NT2/D1 (cell line): ENCODE data around the gene OSBPL3.
"Not testable (repeated sequence)": the region's sequence is repeated elsewhere in the genome, so short reads cannot be mapped to it uniquely, and the experiment has no call there.

Source experiments
- DNase-seq: peaks from one replicate; pipeline ENCODE4 v3.0.0-alpha.2; 2011; ENCODE audit warnings: low read depth, low spot score
- H3K27me3 ChIP-seq: 2 replicates; pipeline ENCODE4 v1.6.0; 2011; ENCODE audit warnings: mild to moderate bottlenecking; ENCODE audit not compliant: insufficient read length, insufficient read depth
- H3K36me3 ChIP-seq: 2 replicates; pipeline ENCODE4 v1.6.1; 2011; ENCODE audit warnings: mild to moderate bottlenecking, low read length, mixed read lengths; ENCODE audit not compliant: insufficient read depth, insufficient read length
- H3K4me1 ChIP-seq: 2 replicates; pipeline ENCODE4 v1.5.1; 2011; ENCODE audit not compliant: insufficient read depth, insufficient read length
- H3K4me3 ChIP-seq: 2 replicates; pipeline ENCODE4 v1.5.1; 2011; ENCODE audit warnings: low read depth; ENCODE audit not compliant: insufficient read length
- H3K9ac ChIP-seq: 2 replicates; pipeline ENCODE4 v1.6.0; 2011; ENCODE audit warnings: low read depth; ENCODE audit not compliant: insufficient read length
- H3K9me3 ChIP-seq: 2 replicates; pipeline ENCODE4 v1.5.1; 2011; ENCODE audit warnings: mild to moderate bottlenecking, low read length; ENCODE audit not compliant: insufficient read depth
- SUZ12 ChIP-seq: IDR thresholded peaks from 2 replicates; pipeline ENCODE4 v1.6.1; 2011; ENCODE audit not compliant: insufficient read length, insufficient read depth; ENCODE audit errors: extremely low read depth
- YY1 ChIP-seq: IDR thresholded peaks from 2 replicates; pipeline ENCODE4 v1.6.1; 2011; ENCODE audit not compliant: insufficient read length, insufficient read depth
- ZNF274 ChIP-seq: IDR thresholded peaks from 2 replicates; pipeline ENCODE4 v1.6.1; 2011; ENCODE audit warnings: mild to moderate bottlenecking, low read depth, low read length

The OSBPL3 gene

GRCh38 chr7:24795407-24795767, 184.6 kb downstream of the OSBPL3 start:
- no peaks in the 10 kb centered on the region for H3K4me1 ChIP-seq
- DNase-seq, result no peak
- H3K27me3 ChIP-seq, result no peaks in the 10 kb centered on the region
- H3K36me3 ChIP-seq, result peaks cover 5% of the 10 kb centered on the region
- H3K9me3 ChIP-seq, result no peaks in the 10 kb centered on the region
- no peak overlapping the region for H3K9ac ChIP-seq
- no peak overlapping the region for H3K4me3 ChIP-seq
- TF ChIP-seq SUZ12 (no peak), YY1 (no peak), ZNF274 (no peak)

DNA sequence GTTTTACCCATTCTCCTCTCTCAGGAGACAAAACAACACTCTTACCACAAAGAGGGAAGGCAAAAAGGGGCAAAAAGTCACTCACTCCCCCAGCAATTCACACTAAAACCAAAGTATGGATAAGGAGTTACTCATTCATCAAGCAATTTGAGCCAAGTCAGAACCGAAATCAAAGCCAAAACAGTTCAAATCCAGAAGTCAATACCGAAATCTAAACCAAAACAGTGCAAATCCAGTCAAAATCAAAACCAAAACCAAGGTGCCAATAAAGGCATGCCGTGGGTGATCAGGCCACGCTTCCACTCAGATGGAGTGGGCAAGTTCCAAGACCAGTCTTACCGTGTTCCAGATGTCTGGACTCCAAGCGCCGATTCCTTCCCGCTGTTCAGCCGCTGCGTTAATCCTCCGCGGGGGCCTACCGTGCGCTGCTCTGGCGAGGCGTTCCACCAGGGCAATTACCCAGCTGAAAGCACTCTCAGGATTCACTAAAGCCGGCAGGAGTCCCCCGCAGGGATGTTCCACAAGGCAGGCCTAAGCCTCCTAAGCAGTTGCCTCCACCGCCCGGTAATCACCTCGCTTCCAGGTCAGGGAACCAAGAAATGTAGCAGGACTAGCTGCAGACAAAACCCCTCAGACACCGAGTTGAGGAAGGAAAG, 185.1 kb downstream of the OSBPL3 start:
- DNase-seq, H3K9ac ChIP-seq, H3K36me3 ChIP-seq, H3K4me3 ChIP-seq, H3K27me3 ChIP-seq, H3K9me3 ChIP-seq, H3K4me1 ChIP-seq: not testable (repeated sequence)

DNA sequence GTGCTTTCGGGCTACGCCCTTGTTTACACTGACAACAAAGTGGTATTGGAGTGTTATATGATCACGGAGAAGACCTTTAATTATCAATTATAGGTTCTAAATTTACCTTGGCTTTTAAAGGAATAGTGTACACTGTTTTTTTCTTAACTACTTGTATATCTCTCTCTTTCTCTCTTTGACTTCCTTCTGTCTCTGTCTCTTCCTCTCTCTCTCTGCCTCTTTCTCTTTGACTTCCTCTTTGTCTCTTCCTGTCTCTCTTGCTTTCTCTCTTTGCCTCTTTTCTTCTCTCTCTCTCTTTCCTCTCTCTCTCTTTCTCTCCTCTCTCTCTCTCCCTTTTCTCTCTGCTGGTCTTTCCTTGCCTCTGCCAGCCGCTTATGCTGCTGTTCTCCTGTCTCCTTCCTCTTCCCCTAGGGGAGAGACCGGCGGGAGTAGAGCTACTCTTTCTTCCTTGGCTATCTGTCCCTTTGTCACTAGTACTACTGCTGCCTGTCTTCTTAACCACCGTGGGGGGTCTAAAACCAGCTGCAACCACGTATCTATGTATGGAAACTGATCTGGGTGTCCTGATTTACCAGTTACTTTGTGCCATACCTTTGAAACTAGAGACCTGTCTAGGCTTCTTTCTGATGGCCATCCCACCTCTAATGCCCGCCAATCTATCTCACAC, 185.9 kb downstream of the OSBPL3 start:
- peaks cover 5% of the 10 kb centered on the region for H3K36me3 ChIP-seq
- no peaks in the 10 kb centered on the region for H3K27me3 ChIP-seq
- peaks cover 6% of the 10 kb centered on the region; the same call in 1 of the 2 replicates for H3K9me3 ChIP-seq
- DNase-seq, result no peak
- no peak overlapping the region for H3K4me3 ChIP-seq
- TF ChIP-seq ZNF274, result no peak
- no peak for TF ChIP-seq YY1
- TF ChIP-seq SUZ12, result no peak
- no peak overlapping the region for H3K9ac ChIP-seq
- H3K4me1 ChIP-seq, result no peaks in the 10 kb centered on the region

DNA sequence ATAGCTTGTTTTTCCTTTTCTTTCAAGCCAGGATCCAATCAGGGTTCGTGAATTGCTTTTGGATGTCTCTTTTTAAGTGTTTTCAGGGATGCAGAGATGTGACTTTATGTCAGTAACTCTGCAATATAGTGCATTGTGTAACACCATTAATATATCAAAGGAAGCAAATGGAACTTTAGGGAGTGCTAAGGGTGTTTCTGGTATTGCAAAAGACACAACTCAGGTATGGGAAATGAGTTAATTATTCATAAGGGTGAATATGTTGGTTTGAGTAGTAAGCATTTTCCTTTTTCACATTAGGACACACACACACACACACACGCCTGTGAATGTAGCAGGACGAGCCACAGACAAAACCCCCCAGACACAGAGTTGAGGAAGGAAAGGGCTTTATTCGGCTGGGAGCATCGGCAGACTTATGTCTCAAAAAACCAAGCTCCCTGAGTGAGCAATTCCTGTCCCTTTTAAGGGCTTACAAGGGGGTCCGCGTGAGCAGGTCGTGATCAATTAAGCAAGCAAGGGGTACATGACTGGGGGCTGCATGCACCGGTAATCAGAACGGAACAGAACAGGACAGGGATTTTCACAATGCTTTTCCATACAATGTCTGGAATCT, 190.9 kb downstream of the OSBPL3 start:
- H3K27me3 ChIP-seq, result no peaks in the 10 kb centered on the region
- no peaks in the 10 kb centered on the region for H3K36me3 ChIP-seq
- no peak overlapping the region for H3K9ac ChIP-seq
- no peak for TF ChIP-seq YY1
- TF ChIP-seq ZNF274, result no peak
- TF ChIP-seq SUZ12, result no peak
- no peak overlapping the region for H3K4me3 ChIP-seq
- H3K9me3 ChIP-seq, result peaks cover 18% of the 10 kb centered on the region
- no peak for DNase-seq
- no peaks in the 10 kb centered on the region for H3K4me1 ChIP-seq

DNA sequence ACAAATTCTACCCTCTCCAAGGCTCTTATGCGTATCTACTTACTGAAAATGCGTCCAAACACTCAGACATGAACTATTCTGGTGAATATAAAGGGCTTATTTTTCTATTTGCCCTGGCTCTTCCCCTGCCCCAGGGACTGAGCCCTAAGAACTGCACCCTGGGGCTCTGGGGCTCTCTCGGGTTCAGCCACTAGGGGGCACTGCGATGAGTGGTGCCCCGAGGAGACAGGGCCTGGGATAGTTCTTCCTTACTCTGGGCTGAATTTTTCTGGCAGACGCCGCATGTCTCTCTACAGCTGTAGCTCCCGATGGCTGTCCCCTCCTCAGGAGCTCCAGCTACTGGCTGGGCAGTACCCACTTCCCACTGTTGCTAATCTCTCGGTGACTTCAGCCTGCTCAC, 191.9 kb downstream of the OSBPL3 start:
- Histone ChIP-seq H3K9me3 (peaks cover 28% of the 10 kb centered on the region), H3K27me3 (no peaks in the 10 kb centered on the region), H3K4me1 (no peaks in the 10 kb centered on the region), H3K36me3 (no peaks in the 10 kb centered on the region), H3K4me3 (no peak overlapping the region), H3K9ac (no peak overlapping the region)
- TF ChIP-seq ZNF274 (no peak), SUZ12 (no peak), YY1 (no peak)
- DNase-seq, result no peak

DNA sequence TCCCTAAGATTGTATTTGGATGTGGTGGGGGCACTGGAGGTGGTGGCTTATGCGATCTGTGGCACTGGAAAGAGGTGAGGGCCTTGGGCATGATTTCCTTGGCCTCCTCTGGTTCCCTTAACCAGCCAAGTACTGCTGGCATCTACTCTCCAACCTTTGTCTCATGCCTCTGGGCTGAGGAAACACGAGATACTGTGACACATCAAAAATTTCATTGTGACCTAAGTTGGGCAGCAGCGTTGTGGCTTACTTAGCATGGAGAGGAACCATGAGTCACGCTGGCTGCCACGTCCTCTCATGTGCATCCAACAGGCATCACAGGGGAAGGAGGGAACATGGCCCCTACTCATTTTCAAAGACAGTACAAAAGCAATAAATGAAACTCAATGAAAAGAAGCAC, 193.0 kb downstream of the OSBPL3 start:
- no peaks in the 10 kb centered on the region for H3K4me1 ChIP-seq
- H3K4me3 ChIP-seq, result no peak overlapping the region
- H3K36me3 ChIP-seq, result no peaks in the 10 kb centered on the region
- H3K9me3 ChIP-seq, result peaks cover 32% of the 10 kb centered on the region
- no peak for DNase-seq
- no peak overlapping the region for H3K9ac ChIP-seq
- TF ChIP-seq YY1, result no peak
- no peak for TF ChIP-seq ZNF274
- TF ChIP-seq SUZ12, result no peak
- no peaks in the 10 kb centered on the region for H3K27me3 ChIP-seq

GRCh38 chr7:24786306-24786705, 193.7 kb downstream of the OSBPL3 start:
- H3K4me3 ChIP-seq, result no peak overlapping the region
- no peak for DNase-seq
- peaks cover 32% of the 10 kb centered on the region for H3K9me3 ChIP-seq
- no peaks in the 10 kb centered on the region for H3K27me3 ChIP-seq
- H3K36me3 ChIP-seq, result no peaks in the 10 kb centered on the region
- H3K9ac ChIP-seq, result no peak overlapping the region
- no peaks in the 10 kb centered on the region for H3K4me1 ChIP-seq
- TF ChIP-seq ZNF274 (no peak), YY1 (no peak), SUZ12 (no peak)
